GM19193 (cell line): ENCODE measurements around the gene C2CD2.

Experiments
- POLR2A ChIP-seq: IDR thresholded peaks from 4 replicates; pipeline ENCODE4 v1.6.1; 2011; ENCODE audit not compliant: insufficient read depth, insufficient read length; ENCODE audit errors: extremely low read depth

Gene C2CD2

DNA sequence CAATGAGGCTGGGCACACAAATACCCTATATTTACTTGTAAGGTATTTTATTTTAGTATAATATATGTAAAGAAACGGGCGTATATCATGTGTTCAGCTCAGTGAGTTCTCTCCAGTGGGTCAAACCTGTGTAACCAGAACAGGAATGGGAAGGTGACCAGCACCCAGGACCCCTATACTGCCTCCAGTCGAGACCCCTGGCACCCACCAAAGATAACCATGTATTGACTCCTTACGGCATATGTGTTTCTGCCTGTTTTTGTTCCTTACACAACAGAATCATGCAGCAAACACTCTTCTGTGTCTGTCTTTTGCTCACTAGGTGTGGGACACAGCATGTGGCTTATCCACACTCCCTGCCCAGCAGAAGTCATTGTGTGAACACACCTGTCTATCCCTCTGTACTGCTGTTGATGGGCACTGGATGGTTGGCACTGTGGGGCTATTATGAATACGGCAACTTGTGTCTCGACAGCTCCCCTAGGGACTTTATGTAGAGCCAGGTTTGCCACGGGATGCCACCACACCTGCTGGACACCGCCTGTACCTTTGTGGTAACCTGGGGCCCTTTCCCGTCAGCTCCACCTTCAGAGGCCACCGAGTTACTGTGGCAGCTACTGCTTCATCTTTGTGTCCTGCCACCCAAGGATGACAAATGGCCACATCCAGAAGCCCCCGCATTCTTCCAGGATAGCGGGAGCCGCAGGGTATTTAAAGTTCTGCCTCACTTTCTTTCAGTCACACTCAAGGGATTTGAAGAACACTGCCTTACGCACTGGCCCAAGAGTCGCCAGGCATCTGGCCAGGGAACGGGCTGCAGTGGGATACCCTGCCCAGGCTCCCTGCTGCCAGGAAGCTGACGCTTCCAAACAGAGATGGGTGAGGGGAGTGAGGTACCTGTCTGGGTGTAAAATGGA is 23.5 kb upstream of the C2CD2 start:
- TF ChIP-seq POLR2A: no peak

DNA sequence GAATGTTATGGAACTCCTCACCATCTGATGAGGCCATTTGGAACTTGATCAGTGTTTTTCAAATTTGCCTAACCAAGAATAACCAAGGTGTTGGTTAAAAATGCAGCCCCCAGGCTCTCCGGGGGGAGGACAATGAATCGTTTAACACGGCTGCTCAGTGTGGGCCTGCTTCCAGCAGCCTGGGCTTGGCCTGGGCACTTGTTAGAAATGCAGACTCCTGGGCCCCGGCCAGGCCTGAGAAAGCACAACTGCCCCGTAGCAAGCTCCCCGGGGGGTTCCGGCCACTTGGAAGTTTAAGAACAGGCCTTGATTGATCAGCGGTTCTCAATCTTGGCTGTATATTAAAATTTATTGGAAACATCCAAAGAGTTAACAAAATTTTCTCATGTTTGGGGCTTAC is 22.8 kb upstream of the C2CD2 start:
- no peak for TF ChIP-seq POLR2A

- no peak for TF ChIP-seq POLR2A
Measured at GRCh38 chr21:41975391-41976272, 21.8 kb upstream of the C2CD2 start.

DNA sequence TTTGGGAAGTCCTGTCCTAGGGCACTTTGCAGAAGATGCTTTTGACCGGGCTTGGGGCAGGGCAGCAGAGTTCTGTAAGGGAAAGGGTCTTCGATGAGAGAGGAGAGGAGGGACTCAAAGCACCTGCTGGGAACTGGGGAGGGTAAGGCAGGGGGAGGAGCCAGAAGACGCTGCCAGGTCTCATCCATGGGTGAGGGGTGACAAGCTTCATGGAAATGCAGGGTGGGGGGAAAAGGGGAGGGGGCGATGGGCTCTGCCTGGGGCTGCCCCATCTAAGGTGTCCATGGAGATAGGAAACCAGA is 20.9 kb upstream of the C2CD2 start:
- no peak for TF ChIP-seq POLR2A

GRCh38 chr21:41973861-41974751 is 20.3 kb upstream of the C2CD2 start:
- TF ChIP-seq POLR2A: no peak

DNA sequence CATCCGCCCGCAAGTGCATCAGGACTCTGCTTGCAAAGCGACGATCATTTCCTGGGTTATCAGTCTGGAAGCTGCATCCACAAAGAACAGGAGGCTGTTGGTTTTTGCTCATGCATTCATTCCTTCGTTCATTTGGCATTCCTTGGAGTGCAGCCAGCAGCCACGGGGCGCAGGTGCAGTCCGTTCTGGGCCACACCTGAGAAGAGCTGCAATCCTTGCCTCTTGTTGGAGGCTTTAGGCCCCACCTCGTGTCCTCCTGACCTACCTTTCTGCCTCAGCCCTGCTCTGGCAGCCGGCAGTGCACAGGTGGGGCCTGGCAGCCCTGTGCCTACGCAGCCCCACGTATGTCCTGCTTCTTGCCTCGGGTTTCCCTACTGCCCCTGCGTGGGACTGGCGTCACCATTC is 19.6 kb upstream of the C2CD2 start:
- no peak for TF ChIP-seq POLR2A

DNA sequence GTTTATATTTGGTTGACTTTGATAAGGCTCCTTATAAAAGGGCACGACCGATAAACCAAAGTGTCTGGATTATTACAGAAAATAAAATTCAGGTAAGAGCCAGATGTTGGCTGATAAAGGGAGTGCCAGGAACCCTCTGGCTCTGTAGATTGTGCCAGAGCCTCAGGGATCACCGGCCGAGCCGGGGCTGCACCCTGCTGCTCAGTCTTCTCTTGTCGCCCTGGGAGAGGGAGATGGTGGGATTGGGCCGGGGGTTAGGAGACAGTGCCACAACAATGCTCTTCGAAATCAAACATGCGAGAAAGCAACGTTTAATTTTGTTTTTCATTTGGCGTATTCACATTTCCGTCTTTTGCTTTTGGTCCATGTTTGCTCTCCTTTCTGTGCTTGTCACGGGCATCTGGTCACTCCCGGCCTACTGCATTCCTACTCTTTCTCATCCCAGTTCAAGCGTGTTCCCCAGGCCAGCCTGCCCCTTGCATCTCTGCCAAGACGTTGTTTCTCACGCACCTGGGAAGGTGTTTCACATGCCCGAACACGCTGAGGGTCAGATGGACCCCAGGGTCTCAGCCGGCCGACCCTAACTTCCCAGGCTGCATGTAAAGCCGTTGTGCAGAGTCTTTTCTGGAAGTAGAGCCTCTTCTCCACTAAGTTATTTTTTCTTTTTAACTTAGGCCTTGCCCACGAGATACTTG is 18.8 kb upstream of the C2CD2 start:
- no peak for TF ChIP-seq POLR2A

DNA sequence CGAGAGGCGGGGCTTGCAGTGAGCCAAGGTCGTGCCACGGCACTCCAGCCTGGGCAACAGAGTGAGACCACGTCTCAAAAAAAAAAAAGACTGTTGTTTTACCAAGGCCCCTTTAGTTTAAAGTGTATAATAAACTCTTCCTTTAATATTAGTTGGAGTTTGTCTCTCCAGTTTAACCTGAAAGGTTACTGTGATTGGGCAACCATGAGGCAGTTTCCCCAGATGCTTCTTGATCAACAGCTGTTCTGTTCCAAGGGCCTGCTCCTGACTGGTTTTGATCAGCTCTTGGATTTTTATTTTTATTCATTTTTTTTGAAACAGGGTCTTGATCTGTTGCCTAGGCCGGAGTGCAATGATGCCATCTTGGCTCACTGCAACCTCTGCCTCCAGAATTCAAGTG is 18.1 kb upstream of the C2CD2 start:
- no peak for TF ChIP-seq POLR2A

DNA sequence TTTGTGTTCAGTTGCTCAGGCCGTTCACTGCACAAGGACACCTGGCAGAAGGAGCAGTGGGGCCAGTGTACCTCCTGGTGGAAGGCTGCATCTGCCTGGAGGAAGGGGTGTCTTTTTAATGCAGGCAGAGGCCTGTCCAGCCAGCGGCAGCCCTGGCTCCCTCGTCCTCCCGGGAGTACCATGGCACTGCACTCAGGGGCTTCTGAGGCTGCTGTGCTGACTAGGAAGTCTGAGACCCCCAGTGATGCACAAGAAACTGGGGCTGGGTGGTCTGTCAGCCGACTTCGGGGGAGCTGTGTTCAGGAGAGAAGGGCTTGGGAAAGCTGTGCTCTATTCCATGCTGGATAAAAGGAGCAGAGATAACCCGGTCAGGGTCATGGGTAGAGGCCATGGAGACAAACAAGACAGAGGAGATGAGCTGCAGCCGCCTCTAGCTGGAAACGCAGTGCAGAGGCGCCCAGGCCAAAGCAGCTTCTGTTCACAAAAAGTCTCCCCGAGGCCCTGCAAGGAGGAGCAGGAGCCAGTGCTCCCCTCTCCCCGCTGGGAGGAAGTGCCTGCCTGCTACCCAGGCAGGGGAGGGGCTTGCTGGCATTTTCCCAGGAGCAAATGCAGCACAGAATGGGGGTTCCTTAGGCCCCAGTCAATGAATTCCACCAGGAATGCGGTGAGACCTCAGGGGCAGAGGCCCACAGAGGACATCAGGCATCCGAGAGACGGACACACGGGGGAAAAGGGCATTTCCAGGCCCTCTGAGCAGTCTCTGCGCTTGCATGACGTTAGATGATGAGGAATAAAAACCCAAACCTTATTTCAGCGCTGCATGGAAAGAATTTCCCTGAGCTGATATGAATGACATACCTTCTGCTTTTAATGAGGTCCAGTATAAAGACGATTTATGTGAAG is 17.2 kb upstream of the C2CD2 start:
- no peak for TF ChIP-seq POLR2A

- TF ChIP-seq POLR2A: no peak
Measured at GRCh38 chr21:41970106-41970391, 16.2 kb upstream of the C2CD2 start.

DNA sequence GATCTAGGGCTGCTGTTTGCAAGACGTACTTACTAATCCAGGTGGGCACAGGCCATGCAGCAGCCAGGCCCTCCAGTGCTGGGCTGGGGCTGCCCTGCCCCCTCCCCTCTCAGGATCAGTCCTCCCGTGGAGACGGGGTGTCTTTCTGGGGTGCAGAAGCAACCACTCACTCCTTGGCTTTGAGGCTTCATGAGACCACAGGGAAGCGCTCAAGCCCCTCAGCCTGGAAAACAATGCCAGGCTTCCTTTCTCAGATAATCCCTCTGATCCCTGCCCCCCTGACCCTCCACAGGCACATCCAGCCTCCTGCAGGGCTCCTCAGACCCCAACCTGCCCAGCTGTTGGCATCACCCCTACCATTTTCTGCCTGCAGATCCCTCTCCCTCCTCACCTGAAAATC is 13.9 kb upstream of the C2CD2 start:
- TF ChIP-seq POLR2A: no peak

GRCh38 chr21:41966872-41967621 is 13.2 kb upstream of the C2CD2 start:
- no peak for TF ChIP-seq POLR2A
